WTC11 (cell line): ENCODE measurements around the gene PPP1R9A.

Experiments used
- ESRRA ChIP-seq: sonication (generic); formaldehyde crosslinking; IDR thresholded peaks from 2 replicates; pipeline ENCODE4 v1.8.1; 2022; ENCODE audit warnings: mild to moderate bottlenecking, missing genetic modification reagents, borderline replicate concordance
- NFYB ChIP-seq: sonication (generic); formaldehyde crosslinking; conservative IDR thresholded peaks from 2 replicates; pipeline ENCODE4 v1.8.0; 2022; ENCODE audit warnings: low read depth, missing genetic modification reagents
- SMAD3 ChIP-seq: sonication (generic); formaldehyde crosslinking; IDR thresholded peaks from 2 replicates; pipeline ENCODE4 v1.8.0; 2022; ENCODE audit warnings: missing genetic modification reagents, mild to moderate bottlenecking, borderline replicate concordance
- TCF7 ChIP-seq: sonication (generic); formaldehyde crosslinking; IDR thresholded peaks from 2 replicates; pipeline ENCODE4 v1.8.0; 2022; ENCODE audit warnings: mild to moderate bottlenecking, low read depth, missing genetic modification reagents, moderate library complexity
- TP53 ChIP-seq: sonication (generic); formaldehyde crosslinking; IDR thresholded peaks from 2 replicates; pipeline ENCODE4 v1.8.1; 2023; ENCODE audit warnings: mild to moderate bottlenecking, missing genetic modification reagents
- TF ChIP-seq, protein P1 (sequence below): sonication (generic); formaldehyde crosslinking; IDR thresholded peaks from 2 replicates; pipeline ENCODE4 v1.8.1; 2022; ENCODE audit warnings: mild to moderate bottlenecking, moderate library complexity, missing genetic modification reagents
- TF ChIP-seq, protein P2 (sequence below): fragments of 200-600 bp; IDR thresholded peaks from 2 replicates; pipeline ENCODE4 v1.8.0; 2022; ENCODE audit warnings: antibody characterized with exemption

DNA sequence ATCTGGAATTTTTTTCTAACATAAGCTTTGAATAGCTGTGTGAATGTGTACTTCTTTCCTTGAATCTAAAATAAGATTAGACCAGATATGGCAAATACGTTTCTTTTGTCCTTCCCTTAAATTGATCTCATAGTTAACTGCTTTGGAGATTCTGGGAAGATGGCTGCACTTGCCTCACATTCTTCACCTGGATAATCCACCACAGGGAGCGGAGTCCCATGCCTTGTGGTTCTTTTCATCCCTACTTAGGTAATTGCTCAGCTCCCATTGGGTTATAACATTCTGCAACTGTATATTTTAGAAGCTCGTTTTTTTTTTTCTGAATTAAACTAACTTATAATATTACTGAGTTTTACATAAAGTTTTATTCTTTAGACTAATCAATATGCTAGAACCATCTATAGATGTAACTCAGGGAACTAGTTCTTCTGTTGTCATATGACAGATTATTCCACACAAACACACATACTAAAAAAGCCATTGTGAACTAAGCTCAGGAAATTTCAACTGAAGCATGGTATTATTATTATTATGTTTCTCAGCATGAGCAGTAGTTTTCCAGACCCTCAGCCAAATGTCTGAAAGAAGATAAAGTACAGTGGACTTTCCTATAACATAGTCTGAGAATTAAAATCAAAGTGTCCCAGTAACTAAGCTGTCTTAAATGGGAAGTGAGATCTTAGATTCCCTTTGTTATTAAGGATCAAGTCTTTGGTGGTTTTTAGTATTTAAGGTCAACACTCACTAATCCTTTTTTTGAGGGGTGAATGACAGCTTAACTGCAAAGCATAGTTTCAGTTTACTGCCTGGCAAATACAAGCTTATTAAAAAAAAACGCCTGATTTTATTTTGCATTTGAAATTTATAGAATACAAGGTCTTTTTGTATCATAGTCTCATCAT is 182.3 kb downstream of the PPP1R9A start:
- no peak for TF ChIP-seq SMAD3
- TF ChIP-seq ESRRA (CRISPR knock-in tag) = no peak
- TF ChIP-seq, protein P1, sequence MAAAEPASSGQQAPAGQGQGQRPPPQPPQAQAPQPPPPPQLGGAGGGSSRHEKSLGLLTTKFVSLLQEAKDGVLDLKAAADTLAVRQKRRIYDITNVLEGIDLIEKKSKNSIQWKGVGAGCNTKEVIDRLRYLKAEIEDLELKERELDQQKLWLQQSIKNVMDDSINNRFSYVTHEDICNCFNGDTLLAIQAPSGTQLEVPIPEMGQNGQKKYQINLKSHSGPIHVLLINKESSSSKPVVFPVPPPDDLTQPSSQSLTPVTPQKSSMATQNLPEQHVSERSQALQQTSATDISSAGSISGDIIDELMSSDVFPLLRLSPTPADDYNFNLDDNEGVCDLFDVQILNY (CRISPR knock-in tag) = no peak
- TF ChIP-seq, protein P2, sequence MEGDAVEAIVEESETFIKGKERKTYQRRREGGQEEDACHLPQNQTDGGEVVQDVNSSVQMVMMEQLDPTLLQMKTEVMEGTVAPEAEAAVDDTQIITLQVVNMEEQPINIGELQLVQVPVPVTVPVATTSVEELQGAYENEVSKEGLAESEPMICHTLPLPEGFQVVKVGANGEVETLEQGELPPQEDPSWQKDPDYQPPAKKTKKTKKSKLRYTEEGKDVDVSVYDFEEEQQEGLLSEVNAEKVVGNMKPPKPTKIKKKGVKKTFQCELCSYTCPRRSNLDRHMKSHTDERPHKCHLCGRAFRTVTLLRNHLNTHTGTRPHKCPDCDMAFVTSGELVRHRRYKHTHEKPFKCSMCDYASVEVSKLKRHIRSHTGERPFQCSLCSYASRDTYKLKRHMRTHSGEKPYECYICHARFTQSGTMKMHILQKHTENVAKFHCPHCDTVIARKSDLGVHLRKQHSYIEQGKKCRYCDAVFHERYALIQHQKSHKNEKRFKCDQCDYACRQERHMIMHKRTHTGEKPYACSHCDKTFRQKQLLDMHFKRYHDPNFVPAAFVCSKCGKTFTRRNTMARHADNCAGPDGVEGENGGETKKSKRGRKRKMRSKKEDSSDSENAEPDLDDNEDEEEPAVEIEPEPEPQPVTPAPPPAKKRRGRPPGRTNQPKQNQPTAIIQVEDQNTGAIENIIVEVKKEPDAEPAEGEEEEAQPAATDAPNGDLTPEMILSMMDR = no peak
- no peak for TF ChIP-seq TCF7 (CRISPR knock-in tag)
- TF ChIP-seq TP53 = no peak
- TF ChIP-seq NFYB = no peak
